ENCODE data around the gene PPARD.

Gene PPARD

DNA sequence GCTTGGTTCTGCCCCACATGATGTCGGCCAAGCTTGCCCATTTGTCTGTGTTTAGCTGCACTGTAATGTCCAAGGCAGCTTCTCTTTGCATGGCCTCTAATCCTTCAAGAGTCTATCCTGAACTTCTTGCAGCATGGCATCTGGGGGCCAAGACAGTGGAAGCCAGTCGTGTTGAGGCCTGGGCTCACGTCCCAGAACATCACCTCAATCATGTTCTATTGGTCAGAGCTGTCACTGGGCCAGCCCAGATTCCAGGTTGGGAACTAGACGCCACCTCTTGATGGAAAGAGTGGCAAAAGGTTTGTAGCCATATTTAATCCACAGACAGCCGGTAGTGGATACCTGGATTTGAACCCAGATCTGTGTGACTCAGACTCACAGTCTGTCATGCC lies 25.3 kb downstream of the PPARD start:
- no peaks in the 10 kb centered on the region for H3K27me3 ChIP-seq (ENCODE audit: control insufficient read depth in 1 of 2, insufficient read depth in 2 of 2, low read length in 2 of 2)
- H3K36me3 ChIP-seq (ENCODE audit: control insufficient read depth in 1 of 2, insufficient read depth in 2 of 2, low read length in 2 of 2): peaks cover 0 to 7% of the 10 kb centered on the region in 2 donors

GRCh38 chr6:35368038-35368887 lies 25.9 kb downstream of the PPARD start:
- H3K9ac ChIP-seq (ENCODE audit: low read depth in 1 of 2, low read length in 2 of 2): no peak overlapping the region
- no peak overlapping the region for H3K27ac ChIP-seq (ENCODE audit: low read depth, low read length)
- peaks cover 0 to 7% of the 10 kb centered on the region in 2 donors for H3K36me3 ChIP-seq (ENCODE audit: control insufficient read depth in 1 of 2, insufficient read depth in 2 of 2, low read length in 2 of 2)
- H3K4me3 ChIP-seq (ENCODE audit: low read depth in 1 of 2, low read length in 2 of 2): no peak overlapping the region
- H3K4me1 ChIP-seq (ENCODE audit: control insufficient read depth in 1 of 2, insufficient read depth in 2 of 2, low read length in 2 of 2): peaks cover 31 to 36% of the 10 kb centered on the region in 2 donors
- H3K27me3 ChIP-seq (ENCODE audit: control insufficient read depth in 1 of 2, insufficient read depth in 2 of 2, low read length in 2 of 2): no peaks in the 10 kb centered on the region
- H3K9me3 ChIP-seq (ENCODE audit: control insufficient read depth in 1 of 2, low read length in 2 of 2): no peaks in the 10 kb centered on the region

More for the DNA sequence above, 25.3 kb downstream of the PPARD start:
- Histone ChIP-seq H3K9me3 (ENCODE audit: control insufficient read depth in 1 of 2, low read length in 2 of 2) (no peaks in the 10 kb centered on the region), H3K4me3 (ENCODE audit: low read depth in 1 of 2, low read length in 2 of 2) (no peak overlapping the region), H3K27ac (ENCODE audit: low read depth, low read length) (no peak overlapping the region), H3K4me1 (ENCODE audit: control insufficient read depth in 1 of 2, insufficient read depth in 2 of 2, low read length in 2 of 2) (peaks cover 31 to 36% of the 10 kb centered on the region in 2 donors), H3K9ac (ENCODE audit: low read depth in 1 of 2, low read length in 2 of 2) (no peak overlapping the region)

DNA sequence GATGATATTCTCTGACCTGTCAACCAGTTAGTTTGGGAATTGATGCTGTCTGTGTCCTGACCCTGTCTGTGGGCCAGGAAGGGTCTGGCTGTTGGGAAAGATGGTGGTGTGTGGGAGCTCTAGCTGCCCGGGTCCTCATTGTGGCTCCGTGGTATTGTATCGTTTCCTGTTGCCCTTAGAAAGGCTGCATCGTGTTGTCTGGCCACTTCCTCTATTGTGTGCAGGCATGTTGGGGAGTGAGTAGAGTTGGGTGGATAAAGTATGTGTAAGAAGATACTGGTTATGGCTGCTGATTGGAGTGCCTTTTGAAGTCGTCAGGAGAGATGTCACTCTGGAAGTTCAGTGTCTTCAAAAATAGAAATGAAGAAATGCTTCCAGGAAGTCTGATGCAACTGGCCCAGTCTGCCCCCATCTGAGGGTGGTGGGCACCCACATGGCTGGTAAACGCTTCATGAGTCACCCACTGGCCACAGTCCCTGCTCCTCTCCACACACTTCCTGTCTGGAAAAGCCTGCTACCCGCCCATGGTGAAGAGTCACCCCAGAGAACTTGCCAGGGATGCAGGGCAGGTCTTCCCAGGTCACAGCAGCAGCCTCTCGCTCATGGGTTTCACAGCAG lies 27.9 kb downstream of the PPARD start:
- Histone ChIP-seq H3K9ac (ENCODE audit: low read depth in 1 of 2, low read length in 2 of 2) (no peak overlapping the region), H3K27ac (ENCODE audit: low read depth, low read length) (no peak overlapping the region), H3K4me1 (ENCODE audit: control insufficient read depth in 1 of 2, insufficient read depth in 2 of 2, low read length in 2 of 2) (peaks cover 31 to 36% of the 10 kb centered on the region in 2 donors), H3K27me3 (ENCODE audit: control insufficient read depth in 1 of 2, insufficient read depth in 2 of 2, low read length in 2 of 2) (no peaks in the 10 kb centered on the region), H3K36me3 (ENCODE audit: control insufficient read depth in 1 of 2, insufficient read depth in 2 of 2, low read length in 2 of 2) (peaks cover 0 to 7% of the 10 kb centered on the region in 2 donors), H3K9me3 (ENCODE audit: control insufficient read depth in 1 of 2, low read length in 2 of 2) (no peaks in the 10 kb centered on the region), H3K4me3 (ENCODE audit: low read depth in 1 of 2, low read length in 2 of 2) (peak overlapping the region in 1 of 2 donors; percentile 29)

- Histone ChIP-seq H3K36me3 (ENCODE audit: control insufficient read depth in 1 of 2, insufficient read depth in 2 of 2, low read length in 2 of 2) (peaks cover 0 to 7% of the 10 kb centered on the region in 2 donors), H3K27me3 (ENCODE audit: control insufficient read depth in 1 of 2, insufficient read depth in 2 of 2, low read length in 2 of 2) (no peaks in the 10 kb centered on the region), H3K4me3 (ENCODE audit: low read depth in 1 of 2, low read length in 2 of 2) (peak overlapping the region in 1 of 2 donors; percentile 29), H3K9ac (ENCODE audit: low read depth in 1 of 2, low read length in 2 of 2) (peak overlapping the region in 1 of 2 donors; percentile 6), H3K27ac (ENCODE audit: low read depth, low read length) (no peak overlapping the region), H3K4me1 (ENCODE audit: control insufficient read depth in 1 of 2, insufficient read depth in 2 of 2, low read length in 2 of 2) (peaks cover 31 to 36% of the 10 kb centered on the region in 2 donors), H3K9me3 (ENCODE audit: control insufficient read depth in 1 of 2, low read length in 2 of 2) (no peaks in the 10 kb centered on the region)
Observed at GRCh38 chr6:35370785-35371493, 28.6 kb downstream of the PPARD start.

GRCh38 chr6:35371494-35372262 lies 29.3 kb downstream of the PPARD start:
- Histone ChIP-seq H3K4me1 (ENCODE audit: control insufficient read depth in 1 of 2, insufficient read depth in 2 of 2, low read length in 2 of 2) (peaks cover 31 to 36% of the 10 kb centered on the region in 2 donors), H3K27me3 (ENCODE audit: control insufficient read depth in 1 of 2, insufficient read depth in 2 of 2, low read length in 2 of 2) (no peaks in the 10 kb centered on the region), H3K9me3 (ENCODE audit: control insufficient read depth in 1 of 2, low read length in 2 of 2) (no peaks in the 10 kb centered on the region), H3K9ac (ENCODE audit: low read depth in 1 of 2, low read length in 2 of 2) (peak overlapping the region in 1 of 2 donors; percentile 6), H3K36me3 (ENCODE audit: control insufficient read depth in 1 of 2, insufficient read depth in 2 of 2, low read length in 2 of 2) (peaks cover 0 to 7% of the 10 kb centered on the region in 2 donors), H3K4me3 (ENCODE audit: low read depth in 1 of 2, low read length in 2 of 2) (no peak overlapping the region), H3K27ac (ENCODE audit: low read depth, low read length) (no peak overlapping the region)

GRCh38 chr6:35372633-35373032 lies 30.3 kb downstream of the PPARD start:
- Histone ChIP-seq H3K9ac (ENCODE audit: low read depth in 1 of 2, low read length in 2 of 2) (no peak overlapping the region), H3K27me3 (ENCODE audit: control insufficient read depth in 1 of 2, insufficient read depth in 2 of 2, low read length in 2 of 2) (no peaks in the 10 kb centered on the region), H3K9me3 (ENCODE audit: control insufficient read depth in 1 of 2, low read length in 2 of 2) (no peaks in the 10 kb centered on the region), H3K36me3 (ENCODE audit: control insufficient read depth in 1 of 2, insufficient read depth in 2 of 2, low read length in 2 of 2) (peaks cover 0 to 2% of the 10 kb centered on the region in 2 donors), H3K4me3 (ENCODE audit: low read depth in 1 of 2, low read length in 2 of 2) (no peak overlapping the region), H3K4me1 (ENCODE audit: control insufficient read depth in 1 of 2, insufficient read depth in 2 of 2, low read length in 2 of 2) (peaks cover 31 to 36% of the 10 kb centered on the region in 2 donors), H3K27ac (ENCODE audit: low read depth, low read length) (no peak overlapping the region)

GRCh38 chr6:35376281-35376680 lies 33.9 kb downstream of the PPARD start:
- no peaks in the 10 kb centered on the region for H3K9me3 ChIP-seq (ENCODE audit: control insufficient read depth in 1 of 2, low read length in 2 of 2)
- H3K4me3 ChIP-seq (ENCODE audit: low read depth in 1 of 2, low read length in 2 of 2): no peak overlapping the region
- no peak overlapping the region for H3K27ac ChIP-seq (ENCODE audit: low read depth, low read length)
- H3K27me3 ChIP-seq (ENCODE audit: control insufficient read depth in 1 of 2, insufficient read depth in 2 of 2, low read length in 2 of 2): no peaks in the 10 kb centered on the region
- H3K36me3 ChIP-seq (ENCODE audit: control insufficient read depth in 1 of 2, insufficient read depth in 2 of 2, low read length in 2 of 2): no peaks in the 10 kb centered on the region
- H3K9ac ChIP-seq (ENCODE audit: low read depth in 1 of 2, low read length in 2 of 2): no peak overlapping the region
- peaks cover 7 to 8% of the 10 kb centered on the region in 2 donors for H3K4me1 ChIP-seq (ENCODE audit: control insufficient read depth in 1 of 2, insufficient read depth in 2 of 2, low read length in 2 of 2)

DNA sequence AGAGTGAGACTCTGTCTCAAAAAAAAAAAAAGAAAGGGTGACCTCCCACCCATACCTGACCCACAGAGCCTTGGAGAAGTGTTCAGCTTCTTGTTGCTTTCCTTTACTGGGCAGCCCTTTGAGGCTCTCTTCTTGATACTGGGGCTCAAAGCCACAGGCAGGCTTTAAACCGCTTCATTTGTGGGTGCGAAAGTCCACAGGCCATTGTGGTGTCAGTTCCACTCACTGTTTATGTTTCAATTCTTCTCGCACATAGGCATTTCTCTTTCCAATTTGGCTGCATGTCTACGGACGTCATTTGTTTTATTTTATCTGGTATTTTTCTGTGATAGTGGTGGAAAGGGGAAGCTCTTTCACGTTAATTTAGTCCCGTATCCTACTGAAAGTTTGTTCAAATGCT lies 34.6 kb downstream of the PPARD start:
- Histone ChIP-seq H3K4me3 (ENCODE audit: low read depth in 1 of 2, low read length in 2 of 2) (no peak overlapping the region), H3K4me1 (ENCODE audit: control insufficient read depth in 1 of 2, insufficient read depth in 2 of 2, low read length in 2 of 2) (peaks cover 0 to under 1% of the 10 kb centered on the region in 2 donors), H3K36me3 (ENCODE audit: control insufficient read depth in 1 of 2, insufficient read depth in 2 of 2, low read length in 2 of 2) (no peaks in the 10 kb centered on the region), H3K27ac (ENCODE audit: low read depth, low read length) (no peak overlapping the region), H3K9me3 (ENCODE audit: control insufficient read depth in 1 of 2, low read length in 2 of 2) (no peaks in the 10 kb centered on the region), H3K27me3 (ENCODE audit: control insufficient read depth in 1 of 2, insufficient read depth in 2 of 2, low read length in 2 of 2) (no peaks in the 10 kb centered on the region), H3K9ac (ENCODE audit: low read depth in 1 of 2, low read length in 2 of 2) (no peak overlapping the region)

DNA sequence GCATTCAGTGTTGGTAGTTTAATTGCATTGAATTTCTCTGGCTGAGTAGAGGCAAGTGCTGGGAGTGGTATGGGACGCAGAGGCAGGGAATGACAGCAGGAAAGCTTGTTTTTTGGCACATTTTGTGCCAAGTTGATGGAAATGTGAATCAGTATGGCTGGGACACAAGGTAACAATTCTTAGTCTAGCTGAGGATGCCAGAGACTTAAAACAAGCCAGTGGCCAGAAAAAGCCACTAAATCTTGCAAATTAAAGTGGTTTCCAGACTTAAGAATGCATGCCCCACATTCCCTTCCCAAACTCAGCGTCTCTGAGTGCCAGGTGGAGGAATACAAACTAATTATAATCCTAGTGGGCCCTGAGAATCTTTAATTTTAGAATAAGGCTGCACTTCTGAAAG lies 35.9 kb downstream of the PPARD start:
- no peak overlapping the region for H3K4me3 ChIP-seq (ENCODE audit: low read depth in 1 of 2, low read length in 2 of 2)
- no peaks in the 10 kb centered on the region for H3K36me3 ChIP-seq (ENCODE audit: control insufficient read depth in 1 of 2, insufficient read depth in 2 of 2, low read length in 2 of 2)
- H3K9me3 ChIP-seq (ENCODE audit: control insufficient read depth in 1 of 2, low read length in 2 of 2): peaks cover 0 to 4% of the 10 kb centered on the region in 2 donors
- no peak overlapping the region for H3K9ac ChIP-seq (ENCODE audit: low read depth in 1 of 2, low read length in 2 of 2)
- H3K4me1 ChIP-seq (ENCODE audit: control insufficient read depth in 1 of 2, insufficient read depth in 2 of 2, low read length in 2 of 2): no peaks in the 10 kb centered on the region
- no peaks in the 10 kb centered on the region for H3K27me3 ChIP-seq (ENCODE audit: control insufficient read depth in 1 of 2, insufficient read depth in 2 of 2, low read length in 2 of 2)
- H3K27ac ChIP-seq (ENCODE audit: low read depth, low read length): no peak overlapping the region
